Neural cell (in vitro differentiated cells): ENCODE results near the gene CYP11A1. TPM values are rescaled to one million over a fixed set of nuclear protein-coding genes. Genes with fewer than 3 reads are reported as not detected.

Experiments
- H2AFZ ChIP-seq: fragments of 200-600, 300-800 bp; sonication (generic), shearing (Covaris generic); 2 replicates; pipeline ENCODE4 v1.6.0; 2014; ENCODE audit warnings: low read depth, mild to moderate bottlenecking, antibody characterized with exemption, low read length, moderate library complexity
- H3F3A ChIP-seq: fragments of 200-600 bp; shearing (Covaris generic); 2 replicates; pipeline ENCODE4 v1.6.1; 2016; ENCODE audit warnings: mild to moderate bottlenecking, moderate library complexity, mixed read lengths, antibody characterized with exemption, low read length; ENCODE audit not compliant: insufficient read depth, poor library complexity, severe bottlenecking
- H3K27ac ChIP-seq: fragments of 200-600, 300-800 bp; sonication (generic), shearing (Covaris generic); 2 replicates; pipeline ENCODE4 v1.5.1; 2014; ENCODE audit warnings: mild to moderate bottlenecking, low read length, moderate library complexity
- H3K27me3 ChIP-seq: fragments of 300-800, 200-600 bp; sonication (generic), shearing (Covaris generic); 2 replicates; pipeline ENCODE4 v1.6.0; 2014; ENCODE audit warnings: mild to moderate bottlenecking, low read depth, low read length, moderate library complexity; ENCODE audit not compliant: insufficient read depth
- H3K36me3 ChIP-seq: fragments of 300-800, 200-600 bp; sonication (generic), shearing (Covaris generic); 2 replicates; pipeline ENCODE4 v1.5.1; 2014; ENCODE audit warnings: mild to moderate bottlenecking, antibody characterized with exemption, low read length, moderate library complexity; ENCODE audit not compliant: insufficient read depth
- H3K4me2 ChIP-seq: fragments of 300-800, 200-600 bp; sonication (generic), shearing (Covaris generic); 2 replicates; pipeline ENCODE4 v1.6.0; 2014; ENCODE audit warnings: mild to moderate bottlenecking, low read length
- H3K4me3 ChIP-seq: fragments of 300-800, 200-600 bp; sonication (generic), shearing (Covaris generic); 2 replicates; pipeline ENCODE4 v1.5.1; 2014; ENCODE audit warnings: mild to moderate bottlenecking, low read length, moderate library complexity
- H3K79me2 ChIP-seq: fragments of 200-600 bp; shearing (Covaris generic); replicated peaks from 2 replicates; pipeline ENCODE4 v1.6.0; 2014; ENCODE audit warnings: mild to moderate bottlenecking, low read length, moderate library complexity; ENCODE audit not compliant: insufficient read depth
- H3K9ac ChIP-seq: fragments of 300-800, 200-600 bp; sonication (generic), shearing (Covaris generic); 2 replicates; pipeline ENCODE4 v1.6.1; 2016; ENCODE audit warnings: mild to moderate bottlenecking, low read length, mixed read lengths
- H3K9me2 ChIP-seq: fragments of 200-600 bp; shearing (Covaris generic); 2 replicates; pipeline ENCODE4 v1.6.1; 2016; ENCODE audit warnings: mild to moderate bottlenecking, low read length, mixed read lengths; ENCODE audit not compliant: insufficient read depth
- H3K9me3 ChIP-seq: fragments of 200-600, 300-800 bp; sonication (generic), shearing (Covaris generic); 2 replicates; pipeline ENCODE4 v1.6.1; 2016; ENCODE audit warnings: mild to moderate bottlenecking, mixed run types, low read length, moderate library complexity, mixed read lengths
- H4K20me1 ChIP-seq: fragments of 200-600 bp; shearing (Covaris generic); 2 replicates; pipeline ENCODE4 v1.6.1; 2016; ENCODE audit warnings: mild to moderate bottlenecking, mixed run types; ENCODE audit not compliant: insufficient read depth
- EP300 ChIP-seq: fragments of 450-650 bp; conservative IDR thresholded peaks from 2 replicates; pipeline ENCODE4 v1.6.1; 2014; ENCODE audit warnings: antibody characterized with exemption, mild to moderate bottlenecking, moderate library complexity; ENCODE audit not compliant: poor library complexity, severe bottlenecking
- EZH2 ChIP-seq: fragments of 200-600, 300-800 bp; shearing (Covaris generic), sonication (generic); IDR thresholded peaks from 2 replicates; pipeline ENCODE4 v1.6.1; 2014; ENCODE audit warnings: antibody characterized with exemption, low read length, borderline replicate concordance, mild to moderate bottlenecking; ENCODE audit not compliant: insufficient read depth, poor library complexity, severe bottlenecking
- MXI1 ChIP-seq: fragments of 450-650 bp; conservative IDR thresholded peaks from 2 replicates; pipeline ENCODE4 v1.6.1; 2014; ENCODE audit warnings: antibody characterized with exemption, mild to moderate bottlenecking; ENCODE audit not compliant: poor library complexity, severe bottlenecking
- POLR2AphosphoS5 ChIP-seq: IDR thresholded peaks from 2 replicates; pipeline ENCODE4 v1.6.1; 2012
- RAD21 ChIP-seq: fragments of 450-650 bp; conservative IDR thresholded peaks from 2 replicates; pipeline ENCODE4 v1.6.1; 2014; ENCODE audit warnings: antibody characterized with exemption, mild to moderate bottlenecking, moderate library complexity
- SMC3 ChIP-seq: fragments of 450-650 bp; conservative IDR thresholded peaks from 2 replicates; pipeline ENCODE4 v1.6.1; 2014; ENCODE audit warnings: antibody characterized with exemption, mild to moderate bottlenecking, moderate library complexity; ENCODE audit not compliant: poor library complexity
- TAF1 ChIP-seq: IDR thresholded peaks from 2 replicates; pipeline ENCODE4 v1.6.1; 2012; ENCODE audit warnings: low read depth
- polyA plus RNA-seq: library from polyadenylated mRNA; depleted of rRNA; stranded (reverse); fragments of >200 nt; gene quantifications from 2 replicates; pipeline ENCODE4 v1.2.3, GENCODE V29; 2014
- TF ChIP-seq, protein P1 (sequence below): fragments of 450-650 bp; IDR thresholded peaks from 2 replicates; pipeline ENCODE4 v1.5.1; 2014; ENCODE audit warnings: antibody characterized with exemption, mild to moderate bottlenecking, moderate library complexity; ENCODE audit not compliant: poor library complexity, severe bottlenecking
- TF ChIP-seq, protein P2 (sequence below): IDR thresholded peaks from 2 replicates; pipeline ENCODE4 v1.6.1; 2012; ENCODE audit warnings: borderline replicate concordance

The CYP11A1 gene
- polyA plus RNA-seq, 1 donor from 2014 or later = not detected

DNA sequence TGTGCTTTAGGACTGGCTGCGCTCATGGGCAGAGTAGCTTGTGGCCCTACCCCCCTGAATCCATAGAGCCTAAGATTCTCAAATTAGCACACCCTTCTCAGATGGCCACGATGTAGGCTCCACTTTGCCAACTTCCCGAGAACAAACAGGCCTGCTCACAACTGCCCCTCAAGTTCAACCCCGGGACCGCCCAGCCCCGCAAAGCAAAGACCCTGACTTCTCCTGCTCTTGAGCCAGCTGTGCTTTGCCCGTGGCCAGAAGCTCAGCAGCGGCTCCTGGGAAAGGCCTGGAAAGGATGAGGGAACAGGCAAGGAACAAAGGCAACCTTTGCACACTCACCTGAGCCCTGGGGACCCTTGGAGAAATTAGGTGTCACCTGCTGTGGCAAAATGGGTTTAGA, 32.0 kb downstream of the CYP11A1 start:
- Histone ChIP-seq H3K4me3 (no peak overlapping the region), H3K79me2 (no peaks in the 10 kb centered on the region), H3K27me3 (no peaks in the 10 kb centered on the region), H4K20me1 (no peaks in the 10 kb centered on the region), H3K9ac (no peak overlapping the region), H3K9me3 (peaks cover 4% of the 10 kb centered on the region), H3K27ac (no peak overlapping the region), H3K9me2 (no peaks in the 10 kb centered on the region), H3K4me2 (no peak overlapping the region), H3K36me3 (no peaks in the 10 kb centered on the region), H3F3A (no peaks in the 10 kb centered on the region), H2AFZ (no peak overlapping the region)
- TF ChIP-seq POLR2AphosphoS5 = no peak
- no peak for TF ChIP-seq SMC3
- TF ChIP-seq RAD21 = no peak
- no peak for TF ChIP-seq MXI1
- no peak for TF ChIP-seq EZH2
- TF ChIP-seq, protein P1, sequence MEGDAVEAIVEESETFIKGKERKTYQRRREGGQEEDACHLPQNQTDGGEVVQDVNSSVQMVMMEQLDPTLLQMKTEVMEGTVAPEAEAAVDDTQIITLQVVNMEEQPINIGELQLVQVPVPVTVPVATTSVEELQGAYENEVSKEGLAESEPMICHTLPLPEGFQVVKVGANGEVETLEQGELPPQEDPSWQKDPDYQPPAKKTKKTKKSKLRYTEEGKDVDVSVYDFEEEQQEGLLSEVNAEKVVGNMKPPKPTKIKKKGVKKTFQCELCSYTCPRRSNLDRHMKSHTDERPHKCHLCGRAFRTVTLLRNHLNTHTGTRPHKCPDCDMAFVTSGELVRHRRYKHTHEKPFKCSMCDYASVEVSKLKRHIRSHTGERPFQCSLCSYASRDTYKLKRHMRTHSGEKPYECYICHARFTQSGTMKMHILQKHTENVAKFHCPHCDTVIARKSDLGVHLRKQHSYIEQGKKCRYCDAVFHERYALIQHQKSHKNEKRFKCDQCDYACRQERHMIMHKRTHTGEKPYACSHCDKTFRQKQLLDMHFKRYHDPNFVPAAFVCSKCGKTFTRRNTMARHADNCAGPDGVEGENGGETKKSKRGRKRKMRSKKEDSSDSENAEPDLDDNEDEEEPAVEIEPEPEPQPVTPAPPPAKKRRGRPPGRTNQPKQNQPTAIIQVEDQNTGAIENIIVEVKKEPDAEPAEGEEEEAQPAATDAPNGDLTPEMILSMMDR = no peak
- no peak for TF ChIP-seq EP300
- TF ChIP-seq, protein P2, sequence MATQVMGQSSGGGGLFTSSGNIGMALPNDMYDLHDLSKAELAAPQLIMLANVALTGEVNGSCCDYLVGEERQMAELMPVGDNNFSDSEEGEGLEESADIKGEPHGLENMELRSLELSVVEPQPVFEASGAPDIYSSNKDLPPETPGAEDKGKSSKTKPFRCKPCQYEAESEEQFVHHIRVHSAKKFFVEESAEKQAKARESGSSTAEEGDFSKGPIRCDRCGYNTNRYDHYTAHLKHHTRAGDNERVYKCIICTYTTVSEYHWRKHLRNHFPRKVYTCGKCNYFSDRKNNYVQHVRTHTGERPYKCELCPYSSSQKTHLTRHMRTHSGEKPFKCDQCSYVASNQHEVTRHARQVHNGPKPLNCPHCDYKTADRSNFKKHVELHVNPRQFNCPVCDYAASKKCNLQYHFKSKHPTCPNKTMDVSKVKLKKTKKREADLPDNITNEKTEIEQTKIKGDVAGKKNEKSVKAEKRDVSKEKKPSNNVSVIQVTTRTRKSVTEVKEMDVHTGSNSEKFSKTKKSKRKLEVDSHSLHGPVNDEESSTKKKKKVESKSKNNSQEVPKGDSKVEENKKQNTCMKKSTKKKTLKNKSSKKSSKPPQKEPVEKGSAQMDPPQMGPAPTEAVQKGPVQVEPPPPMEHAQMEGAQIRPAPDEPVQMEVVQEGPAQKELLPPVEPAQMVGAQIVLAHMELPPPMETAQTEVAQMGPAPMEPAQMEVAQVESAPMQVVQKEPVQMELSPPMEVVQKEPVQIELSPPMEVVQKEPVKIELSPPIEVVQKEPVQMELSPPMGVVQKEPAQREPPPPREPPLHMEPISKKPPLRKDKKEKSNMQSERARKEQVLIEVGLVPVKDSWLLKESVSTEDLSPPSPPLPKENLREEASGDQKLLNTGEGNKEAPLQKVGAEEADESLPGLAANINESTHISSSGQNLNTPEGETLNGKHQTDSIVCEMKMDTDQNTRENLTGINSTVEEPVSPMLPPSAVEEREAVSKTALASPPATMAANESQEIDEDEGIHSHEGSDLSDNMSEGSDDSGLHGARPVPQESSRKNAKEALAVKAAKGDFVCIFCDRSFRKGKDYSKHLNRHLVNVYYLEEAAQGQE = no peak
- TF ChIP-seq TAF1 = no peak

DNA sequence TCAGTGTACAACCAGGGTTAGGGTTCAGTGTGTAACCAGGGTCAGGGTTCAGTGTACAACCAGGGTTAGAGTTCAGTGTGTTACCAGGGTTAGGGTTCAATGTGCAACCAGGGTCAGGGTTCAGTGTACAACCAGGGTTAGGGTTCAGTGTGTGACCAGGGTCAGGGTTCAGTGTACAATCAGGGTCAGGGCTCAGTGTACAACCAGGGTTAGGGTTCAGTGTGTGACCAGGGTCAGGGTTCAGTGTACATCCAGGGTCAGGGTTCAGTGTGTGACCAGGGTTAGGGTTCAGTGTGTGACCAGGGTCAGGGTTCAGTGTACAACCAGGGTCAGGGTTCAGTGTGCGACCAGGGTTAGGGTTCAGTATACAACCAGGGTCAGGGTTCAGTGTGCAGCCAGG, 33.3 kb downstream of the CYP11A1 start:
- H3K9me3 ChIP-seq = peaks cover 4% of the 10 kb centered on the region
- no peaks in the 10 kb centered on the region for H3K27me3 ChIP-seq
- H3K9ac ChIP-seq = no peak overlapping the region
- no peaks in the 10 kb centered on the region for H3F3A ChIP-seq
- no peaks in the 10 kb centered on the region for H3K36me3 ChIP-seq
- H4K20me1 ChIP-seq = no peaks in the 10 kb centered on the region
- H3K79me2 ChIP-seq = no peaks in the 10 kb centered on the region
- no peak for TF ChIP-seq EP300
- TF ChIP-seq, protein P1 = no peak
- no peak for TF ChIP-seq EZH2
- no peak for TF ChIP-seq RAD21
- no peak for TF ChIP-seq SMC3
- TF ChIP-seq TAF1 = no peak
- no peak for TF ChIP-seq POLR2AphosphoS5
- TF ChIP-seq MXI1 = no peak
- no peak overlapping the region for H2AFZ ChIP-seq
- no peaks in the 10 kb centered on the region for H3K9me2 ChIP-seq
- H3K4me3 ChIP-seq = no peak overlapping the region
- H3K4me2 ChIP-seq = no peak overlapping the region
- H3K27ac ChIP-seq = no peak overlapping the region
